Progenitor cell of endocrine pancreas (in vitro differentiated cells): Measurements from ENCODE around the gene CASKIN1. TPM values are rescaled to one million over a fixed set of nuclear protein-coding genes. Genes with fewer than 3 reads are reported as not detected.

Experiments used
- DNase-seq: peaks from one replicate; pipeline ENCODE4 v3.0.0; 2021; ENCODE audit warnings: low spot score; ENCODE audit not compliant: unreplicated experiment
- H3K27ac Mint-ChIP-seq: 2 replicates; pipeline ENCODE4 v1.8.0; 2021; ENCODE audit warnings: mild to moderate bottlenecking, moderate library complexity, mixed read lengths
- H3K27me3 Mint-ChIP-seq: 2 replicates; pipeline ENCODE4 v1.8.0; 2021; ENCODE audit warnings: mixed read lengths
- H3K36me3 Mint-ChIP-seq: 2 replicates; pipeline ENCODE4 v1.8.0; 2022; ENCODE audit warnings: mixed read lengths; ENCODE audit not compliant: insufficient read depth
- H3K4me1 Mint-ChIP-seq: 2 replicates; pipeline ENCODE4 v1.8.0; 2021; ENCODE audit warnings: low read depth, mixed read lengths
- H3K4me3 Mint-ChIP-seq: 2 replicates; pipeline ENCODE4 v1.8.0; 2021; ENCODE audit warnings: low read depth, mild to moderate bottlenecking, moderate library complexity, mixed read lengths
- H3K9me3 Mint-ChIP-seq: 2 replicates; pipeline ENCODE4 v1.8.0; 2021; ENCODE audit warnings: low read depth, mixed read lengths
- CTCF ChIP-seq: fragments of 200-600 bp; sonication (generic); IDR thresholded peaks from one replicate; pipeline ENCODE4 v1.5.0; 2021; ENCODE audit warnings: antibody characterized with exemption, mild to moderate bottlenecking; ENCODE audit not compliant: unreplicated experiment
- total RNA-seq: library from RNA; stranded (reverse); gene quantifications from 2 replicates; pipeline ENCODE4 v1.2.1, GENCODE V29; 2021

The CASKIN1 gene
- total RNA-seq, 1 donor from 2014 or later = 13.1 TPM

GRCh38 chr16:2191446-2191706, 5.0 kb downstream of the CASKIN1 start:
- no peak for TF ChIP-seq CTCF
- H3K27ac Mint-ChIP-seq = no peak overlapping the region
- no peaks in the 10 kb centered on the region for H3K9me3 Mint-ChIP-seq
- no peaks in the 10 kb centered on the region for H3K36me3 Mint-ChIP-seq
- H3K4me3 Mint-ChIP-seq = no peak overlapping the region
- DNase-seq = no peak
- peaks cover 3% of the 10 kb centered on the region for H3K4me1 Mint-ChIP-seq
- H3K27me3 Mint-ChIP-seq = peaks cover 4% of the 10 kb centered on the region

DNA sequence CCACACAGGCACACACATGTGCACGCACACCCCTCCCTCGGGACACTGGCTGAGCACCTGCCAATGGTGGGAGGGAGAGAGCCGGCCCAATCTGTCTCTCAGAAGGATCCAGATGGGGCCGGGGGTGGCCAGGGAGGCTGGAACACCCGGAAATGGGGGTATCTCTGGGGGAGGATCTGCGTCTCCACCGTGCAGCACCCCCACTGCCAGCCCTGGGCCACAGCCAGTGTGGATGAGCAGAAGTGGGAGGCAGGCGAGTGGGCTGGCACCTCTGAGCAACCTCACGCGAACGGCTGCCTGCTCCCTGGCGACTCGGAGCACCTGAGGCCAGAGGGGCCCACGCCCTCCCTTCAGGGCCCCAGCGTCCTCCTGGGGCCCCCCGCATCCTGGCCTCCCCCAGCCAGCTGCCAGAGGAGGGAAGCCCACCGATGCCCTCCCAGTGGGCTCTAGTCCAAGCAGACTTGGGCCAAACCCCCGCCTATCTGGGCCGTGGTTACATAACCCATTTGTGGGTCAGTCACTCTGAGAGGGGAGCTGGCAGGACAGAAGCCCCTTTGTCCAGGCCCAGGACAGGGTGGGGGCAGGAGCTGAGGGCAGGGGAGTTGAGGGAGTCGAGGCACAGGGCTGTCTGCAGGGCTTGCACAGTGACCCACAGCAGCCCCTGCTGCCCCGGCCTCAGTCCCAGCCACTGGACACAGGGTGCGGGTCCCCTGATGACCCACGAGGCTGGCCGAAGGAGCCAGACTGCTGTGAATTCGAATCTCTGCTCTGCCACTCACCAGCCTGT, 5.6 kb downstream of the CASKIN1 start:
- no peak overlapping the region for H3K4me3 Mint-ChIP-seq
- no peak overlapping the region for H3K27ac Mint-ChIP-seq
- H3K36me3 Mint-ChIP-seq = no peaks in the 10 kb centered on the region
- TF ChIP-seq CTCF = no peak
- H3K4me1 Mint-ChIP-seq = peaks cover 3% of the 10 kb centered on the region
- DNase-seq = no peak
- H3K27me3 Mint-ChIP-seq = peaks cover 4% of the 10 kb centered on the region
- no peaks in the 10 kb centered on the region for H3K9me3 Mint-ChIP-seq

GRCh38 chr16:2190002-2190658, 6.3 kb downstream of the CASKIN1 start:
- Mint-ChIP-seq H3K36me3 (no peaks in the 10 kb centered on the region), H3K27me3 (peaks cover 4% of the 10 kb centered on the region), H3K4me1 (peaks cover 3% of the 10 kb centered on the region), H3K9me3 (no peaks in the 10 kb centered on the region), H3K4me3 (no peak overlapping the region), H3K27ac (no peak overlapping the region)
- no peak for DNase-seq
- TF ChIP-seq CTCF = no peak

GRCh38 chr16:2189252-2189893, 7.0 kb downstream of the CASKIN1 start:
- Mint-ChIP-seq H3K27me3 (no peaks in the 10 kb centered on the region), H3K27ac (no peak overlapping the region), H3K9me3 (no peaks in the 10 kb centered on the region), H3K4me3 (no peak overlapping the region), H3K36me3 (no peaks in the 10 kb centered on the region), H3K4me1 (no peaks in the 10 kb centered on the region)
- no peak for TF ChIP-seq CTCF
- DNase-seq = no peak

DNA sequence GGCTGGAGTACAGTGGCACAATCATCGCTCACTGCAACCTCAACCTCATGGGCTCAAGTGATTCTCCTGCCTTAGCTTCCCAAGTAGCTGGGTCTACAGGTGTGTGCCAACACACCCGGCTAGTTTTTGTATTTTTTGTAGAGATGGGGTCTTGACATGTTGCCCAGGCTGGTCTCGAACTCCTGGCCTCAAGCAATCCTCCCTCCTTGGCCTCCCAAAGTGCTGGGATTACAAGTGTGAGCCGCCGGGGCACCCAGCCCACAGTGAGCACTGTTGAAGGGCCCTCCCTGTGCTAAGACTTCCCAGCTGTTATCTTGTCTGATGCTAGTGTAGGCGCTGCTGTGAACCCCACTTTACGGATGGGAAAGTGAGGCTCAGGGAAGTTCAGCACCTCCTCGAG, 8.0 kb downstream of the CASKIN1 start:
- H3K9me3 Mint-ChIP-seq = no peaks in the 10 kb centered on the region
- no peak overlapping the region for H3K27ac Mint-ChIP-seq
- no peak overlapping the region for H3K4me3 Mint-ChIP-seq
- no peaks in the 10 kb centered on the region for H3K36me3 Mint-ChIP-seq
- TF ChIP-seq CTCF = no peak
- no peaks in the 10 kb centered on the region for H3K4me1 Mint-ChIP-seq
- no peak for DNase-seq
- H3K27me3 Mint-ChIP-seq = no peaks in the 10 kb centered on the region
